WTC11 (cell line): Measurements from ENCODE around the gene FABP3. TPM values are rescaled to one million over a fixed set of nuclear protein-coding genes. Genes with fewer than 3 reads are reported as not detected.

ENCODE experiments used
- ATAC-seq: fragments of 200-7000 bp; cut with Tn5 transposase; 2 replicates; pipeline ENCODE4 v1.10.0; 2021; ENCODE audit warnings: mild to moderate bottlenecking, moderate library complexity
- CTCF ChIA-PET: fragments of 300-600 bp; sonication (Branson Sonifier 250); formaldehyde crosslinking; loops from one replicate; lab custom pipeline; 2021; ENCODE audit warnings: antibody characterized with exemption; lab: Charles Lee
- POLR2A ChIA-PET: fragments of 350-600 bp; sonication (Branson Sonifier 250); formaldehyde crosslinking; loops from one replicate; lab custom pipeline; 2021; ENCODE audit warnings: antibody characterized with exemption; lab: Charles Lee
- DNase-seq: peaks from one replicate; pipeline ENCODE4 v3.0.0; 2021; ENCODE audit warnings: low spot score
- H3K27ac Mint-ChIP-seq: 2 replicates; pipeline ENCODE4 v1.8.0; 2021; ENCODE audit warnings: mixed read lengths
- H3K27me3 Mint-ChIP-seq: 2 replicates; pipeline ENCODE4 v1.8.0; 2021; ENCODE audit warnings: low read depth, mild to moderate bottlenecking, moderate library complexity, mixed read lengths
- H3K36me3 Mint-ChIP-seq: 2 replicates; pipeline ENCODE4 v1.8.0; 2021; ENCODE audit warnings: mixed read lengths
- H3K4me1 Mint-ChIP-seq: 2 replicates; pipeline ENCODE4 v1.8.0; 2022; ENCODE audit warnings: mixed read lengths
- H3K4me3 Mint-ChIP-seq: 2 replicates; pipeline ENCODE4 v1.8.0; 2021; ENCODE audit warnings: mild to moderate bottlenecking, moderate library complexity, mixed read lengths
- H3K9me3 Mint-ChIP-seq: 2 replicates; pipeline ENCODE4 v1.8.0; 2021; ENCODE audit warnings: mixed read lengths
- ARID4B ChIP-seq: sonication (generic); formaldehyde crosslinking; IDR thresholded peaks from 2 replicates; pipeline ENCODE4 v1.8.0; 2023; ENCODE audit warnings: missing genetic modification reagents, mild to moderate bottlenecking, borderline replicate concordance
- CBFB ChIP-seq: sonication (generic); formaldehyde crosslinking; IDR thresholded peaks from 2 replicates; pipeline ENCODE4 v1.8.1; 2022; ENCODE audit warnings: mild to moderate bottlenecking, low read depth, missing genetic modification reagents
- ELF4 ChIP-seq: sonication (generic); formaldehyde crosslinking; IDR thresholded peaks from 2 replicates; pipeline ENCODE4 v1.8.1; 2022; ENCODE audit warnings: low read depth, mild to moderate bottlenecking, moderate library complexity, missing genetic modification reagents
- EMX1 ChIP-seq: fragments of 250-450 bp; sonication (Bioruptor Pico); IDR thresholded peaks from 2 replicates; pipeline ENCODE4 v1.8.0; 2021; ENCODE audit warnings: mild to moderate bottlenecking
- GABPB1 ChIP-seq: sonication (generic); formaldehyde crosslinking; IDR thresholded peaks from 2 replicates; pipeline ENCODE4 v1.8.1; 2023; ENCODE audit warnings: mild to moderate bottlenecking, missing genetic modification reagents
- GRHL2 ChIP-seq: fragments of 250-450 bp; sonication (Bioruptor Pico); IDR thresholded peaks from 2 replicates; pipeline ENCODE4 v1.8.0; 2022; ENCODE audit warnings: mild to moderate bottlenecking, moderate library complexity; ENCODE audit not compliant: insufficient replicate concordance, severe bottlenecking
- JAZF1 ChIP-seq: fragments of 250-450 bp; sonication (Bioruptor Pico); IDR thresholded peaks from 2 replicates; pipeline ENCODE4 v1.9.0; 2021; ENCODE audit warnings: moderate library complexity, mild to moderate bottlenecking, inconsistent platforms
- JUN ChIP-seq: sonication (generic); formaldehyde crosslinking; IDR thresholded peaks from 2 replicates; pipeline ENCODE4 v1.8.0; 2023; ENCODE audit warnings: mild to moderate bottlenecking, missing genetic modification reagents
- MXD4 ChIP-seq: fragments of 250-450 bp; sonication (Bioruptor Pico); IDR thresholded peaks from 2 replicates; pipeline ENCODE4 v1.8.0; 2021; ENCODE audit warnings: mild to moderate bottlenecking, moderate library complexity, borderline replicate concordance
- MYBL2 ChIP-seq: sonication (generic); formaldehyde crosslinking; IDR thresholded peaks from 2 replicates; pipeline ENCODE4 v1.8.1; 2023; ENCODE audit warnings: mild to moderate bottlenecking, moderate library complexity, missing genetic modification reagents
- NFATC4 ChIP-seq: fragments of 250-450 bp; sonication (Bioruptor Pico); IDR thresholded peaks from 2 replicates; pipeline ENCODE4 v1.9.0; 2021; ENCODE audit warnings: mild to moderate bottlenecking
- NFYB ChIP-seq: sonication (generic); formaldehyde crosslinking; conservative IDR thresholded peaks from 2 replicates; pipeline ENCODE4 v1.8.0; 2022; ENCODE audit warnings: low read depth, missing genetic modification reagents
- RELA ChIP-seq: sonication (generic); formaldehyde crosslinking; IDR thresholded peaks from 2 replicates; pipeline ENCODE4 v1.8.1; 2022; ENCODE audit warnings: missing genetic modification reagents, mild to moderate bottlenecking, borderline replicate concordance
- SMAD3 ChIP-seq: sonication (generic); formaldehyde crosslinking; IDR thresholded peaks from 2 replicates; pipeline ENCODE4 v1.8.0; 2022; ENCODE audit warnings: missing genetic modification reagents, mild to moderate bottlenecking, borderline replicate concordance
- STAT6 ChIP-seq: sonication (generic); formaldehyde crosslinking; conservative IDR thresholded peaks from 2 replicates; pipeline ENCODE4 v1.8.1; 2023; ENCODE audit warnings: mild to moderate bottlenecking, low read depth, missing genetic modification reagents, moderate library complexity
- ZBTB43 ChIP-seq: sonication (generic); formaldehyde crosslinking; IDR thresholded peaks from 2 replicates; pipeline ENCODE4 v1.8.1; 2023; ENCODE audit warnings: mild to moderate bottlenecking, missing genetic modification reagents
- ZNF281 ChIP-seq: sonication (generic); formaldehyde crosslinking; IDR thresholded peaks from 2 replicates; pipeline ENCODE4 v1.8.0; 2023; ENCODE audit warnings: mild to moderate bottlenecking, missing genetic modification reagents
- ZNF396 ChIP-seq: fragments of 250-450 bp; sonication (Bioruptor Pico); IDR thresholded peaks from 2 replicates; pipeline ENCODE4 v1.8.0; 2021; ENCODE audit warnings: mild to moderate bottlenecking, moderate library complexity, borderline replicate concordance
- total RNA-seq: library from RNA; stranded (reverse); gene quantifications from 3 replicates; pipeline ENCODE4 v1.2.3, GENCODE V29; 2021

Gene FABP3
- total RNA-seq, 1 experiment from 2014 or later = 25.0 TPM

GRCh38 chr1:31335007-31335406 is 37.9 kb downstream of the FABP3 start:
- no peak overlapping the region for H3K4me3 Mint-ChIP-seq
- H3K9me3 Mint-ChIP-seq = no peaks in the 10 kb centered on the region
- TF ChIP-seq ARID4B (CRISPR knock-in tag) (no peak), NFATC4 (CRISPR knock-in tag) (no peak), CBFB (no peak), JAZF1 (no peak)
- H3K27me3 Mint-ChIP-seq = no peaks in the 10 kb centered on the region
- no peaks in the 10 kb centered on the region for H3K4me1 Mint-ChIP-seq
- H3K36me3 Mint-ChIP-seq = peaks cover 18% of the 10 kb centered on the region
- ATAC-seq (peak; percentile 60), DNase-seq (no peak)
- CTCF ChIA-PET = interaction anchor here (1.3 kb wide), 1 partner anchor 151 kb away, joined by 5 read pairs; no protein-coding TSS in a partner anchor
- POLR2A ChIA-PET = no interaction called here
- no peak overlapping the region for H3K27ac Mint-ChIP-seq

- POLR2A ChIA-PET = no interaction called here
- CTCF ChIA-PET = interaction anchor here (1.0 to 3.0 kb wide), 3 partner anchors 31 to 222 kb away, joined by 3 to 20 read pairs (median 4); partner anchors contain the start of genes SNRNP40 and ZCCHC17
- DNase-seq (no peak), ATAC-seq (no peak; the same call in 1 of the 2 replicates)
- H3K27me3 Mint-ChIP-seq = no peaks in the 10 kb centered on the region
- H3K9me3 Mint-ChIP-seq = no peaks in the 10 kb centered on the region
- peaks cover 4% of the 10 kb centered on the region for H3K36me3 Mint-ChIP-seq
- H3K27ac Mint-ChIP-seq = no peak overlapping the region
- TF ChIP-seq ELF4 (no peak), SMAD3 (CRISPR knock-in tag) (no peak), GRHL2 (CRISPR knock-in tag) (no peak)
- TF ChIP-seq, all 79 proteins: peak for 0
- Mint-ChIP-seq H3K4me3 (no peak overlapping the region), H3K4me1 (no peaks in the 10 kb centered on the region)
Measured at GRCh38 chr1:31327381-31327780, 45.5 kb downstream of the FABP3 start.

GRCh38 chr1:31326461-31326860 is 46.4 kb downstream of the FABP3 start:
- no peak for TF ChIP-seq EMX1 (CRISPR knock-in tag)
- Mint-ChIP-seq H3K27me3 (no peaks in the 10 kb centered on the region), H3K27ac (no peak overlapping the region), H3K9me3 (no peaks in the 10 kb centered on the region), H3K4me3 (no peak overlapping the region), H3K4me1 (no peaks in the 10 kb centered on the region), H3K36me3 (peaks cover 8% of the 10 kb centered on the region)
- no peak for ATAC-seq
- DNase-seq = no peak
- ChIA-PET CTCF (interaction anchor here (0.7 to 3.0 kb wide), 4 partner anchors 95 to 223 kb away, joined by 3 to 20 read pairs (median 4); no protein-coding TSS in a partner anchor), POLR2A (no interaction called here)

GRCh38 chr1:31324992-31325391 is 47.9 kb downstream of the FABP3 start:
- no peak for ATAC-seq
- no peaks in the 10 kb centered on the region for H3K4me1 Mint-ChIP-seq
- POLR2A ChIA-PET = interaction anchor here (1.3 kb wide), 1 partner anchor 28 kb away, joined by 3 read pairs; the partner anchor contains the start of gene ZCCHC17
- TF ChIP-seq MYBL2 (CRISPR knock-in tag) (no peak), STAT6 (CRISPR knock-in tag) (no peak), EMX1 (CRISPR knock-in tag) (no peak), MXD4 (CRISPR knock-in tag) (no peak), NFYB (CRISPR knock-in tag) (no peak), JUN (CRISPR knock-in tag) (no peak), ZBTB43 (CRISPR knock-in tag) (no peak), ZNF281 (CRISPR knock-in tag) (no peak), RELA (CRISPR knock-in tag) (no peak), ZNF396 (CRISPR knock-in tag) (no peak), GABPB1 (CRISPR knock-in tag) (no peak)

More at GRCh38 chr1:31324992-31325391, 47.9 kb downstream of the FABP3 start:
- no peak for DNase-seq
- CTCF ChIA-PET = interaction anchor here (1.0 kb wide), 1 partner anchor 141 kb away, joined by 3 read pairs; no protein-coding TSS in a partner anchor
- no peaks in the 10 kb centered on the region for H3K9me3 Mint-ChIP-seq
- no peak overlapping the region for H3K4me3 Mint-ChIP-seq
- no peaks in the 10 kb centered on the region for H3K27me3 Mint-ChIP-seq
- no peak overlapping the region for H3K27ac Mint-ChIP-seq
- H3K36me3 Mint-ChIP-seq = peaks cover 21% of the 10 kb centered on the region
